D721Med (cell line): ENCODE data around the gene SLMAP.

Source experiments
- DNase-seq: peaks from one replicate; pipeline ENCODE4 v3.0.0; 2011; ENCODE audit warnings: low spot score; ENCODE audit not compliant: insufficient read length
- FAIRE-seq: peaks from 2 replicates; lab custom pipeline; 2011; peaks lifted over from hg19 to GRCh38; lab: Jason Lieb, UNC
- TF ChIP-seq, protein P1 (sequence below): IDR thresholded peaks from 2 replicates; pipeline ENCODE4 v1.5.1; 2012; ENCODE audit warnings: mild to moderate bottlenecking, control low read depth; ENCODE audit not compliant: insufficient read depth; ENCODE audit errors: missing control alignments

SLMAP gene

DNA sequence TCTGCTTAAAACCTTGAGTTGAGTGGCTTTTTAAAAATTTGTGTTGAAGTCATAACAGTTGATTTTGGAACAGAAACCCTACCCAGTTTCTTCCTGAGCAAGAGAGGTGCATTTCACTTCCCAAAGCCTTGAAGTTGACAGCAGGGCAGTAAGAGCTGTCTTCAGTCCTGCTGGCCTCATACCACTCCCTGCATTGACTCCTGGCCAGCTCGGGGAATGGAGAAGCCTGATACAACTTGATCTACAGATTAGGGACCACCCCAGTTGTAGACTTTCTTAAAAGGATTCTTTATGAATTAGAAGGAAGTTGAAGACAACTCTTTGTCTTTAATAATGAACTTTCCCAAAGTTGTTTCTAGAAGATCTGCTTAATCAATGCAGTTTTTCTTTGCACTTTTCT is 161.5 kb downstream of the SLMAP start:
- DNase-seq (no peak), FAIRE-seq (no peak)
- TF ChIP-seq, protein P1, sequence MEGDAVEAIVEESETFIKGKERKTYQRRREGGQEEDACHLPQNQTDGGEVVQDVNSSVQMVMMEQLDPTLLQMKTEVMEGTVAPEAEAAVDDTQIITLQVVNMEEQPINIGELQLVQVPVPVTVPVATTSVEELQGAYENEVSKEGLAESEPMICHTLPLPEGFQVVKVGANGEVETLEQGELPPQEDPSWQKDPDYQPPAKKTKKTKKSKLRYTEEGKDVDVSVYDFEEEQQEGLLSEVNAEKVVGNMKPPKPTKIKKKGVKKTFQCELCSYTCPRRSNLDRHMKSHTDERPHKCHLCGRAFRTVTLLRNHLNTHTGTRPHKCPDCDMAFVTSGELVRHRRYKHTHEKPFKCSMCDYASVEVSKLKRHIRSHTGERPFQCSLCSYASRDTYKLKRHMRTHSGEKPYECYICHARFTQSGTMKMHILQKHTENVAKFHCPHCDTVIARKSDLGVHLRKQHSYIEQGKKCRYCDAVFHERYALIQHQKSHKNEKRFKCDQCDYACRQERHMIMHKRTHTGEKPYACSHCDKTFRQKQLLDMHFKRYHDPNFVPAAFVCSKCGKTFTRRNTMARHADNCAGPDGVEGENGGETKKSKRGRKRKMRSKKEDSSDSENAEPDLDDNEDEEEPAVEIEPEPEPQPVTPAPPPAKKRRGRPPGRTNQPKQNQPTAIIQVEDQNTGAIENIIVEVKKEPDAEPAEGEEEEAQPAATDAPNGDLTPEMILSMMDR = no peak

DNA sequence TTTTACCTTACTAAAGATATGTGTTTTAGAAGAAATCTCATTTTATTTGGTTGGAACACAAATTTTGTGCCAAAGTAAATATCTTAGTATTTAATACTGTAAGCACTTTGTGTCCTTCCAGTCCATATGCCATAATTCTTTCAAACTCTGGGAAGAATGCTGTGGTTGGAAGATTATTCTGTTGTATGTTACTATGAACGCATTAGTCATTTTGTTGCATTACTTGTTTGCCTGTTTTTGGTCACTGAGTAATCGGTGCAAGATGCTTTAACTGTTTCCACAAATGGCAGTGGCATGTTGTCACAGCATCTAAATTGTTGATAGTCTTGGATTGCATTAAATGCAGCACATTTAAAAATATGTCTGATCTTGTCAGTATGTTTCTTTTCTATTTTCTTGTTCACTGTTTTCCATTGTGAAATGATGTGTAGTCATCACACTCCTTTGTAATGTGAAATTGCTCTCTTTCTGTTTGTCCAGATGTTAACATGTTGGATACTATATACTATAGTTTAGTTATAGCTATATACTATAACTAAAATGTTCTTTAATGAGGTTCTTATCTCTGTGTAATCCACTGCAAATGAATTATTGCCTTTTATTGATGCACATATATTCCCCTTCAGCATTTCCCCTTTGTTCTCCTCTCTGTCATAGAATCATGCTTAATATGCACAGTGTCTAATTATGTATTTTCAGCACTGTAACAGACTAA is 162.2 kb downstream of the SLMAP start:
- TF ChIP-seq, protein P1 = no peak
- no peak for DNase-seq
- no peak for FAIRE-seq

- DNase-seq (no peak), FAIRE-seq (no peak)
- TF ChIP-seq, protein P1 = no peak
These were observed 163.9 kb downstream of the SLMAP start for GRCh38 chr3:57919987-57920386.

DNA sequence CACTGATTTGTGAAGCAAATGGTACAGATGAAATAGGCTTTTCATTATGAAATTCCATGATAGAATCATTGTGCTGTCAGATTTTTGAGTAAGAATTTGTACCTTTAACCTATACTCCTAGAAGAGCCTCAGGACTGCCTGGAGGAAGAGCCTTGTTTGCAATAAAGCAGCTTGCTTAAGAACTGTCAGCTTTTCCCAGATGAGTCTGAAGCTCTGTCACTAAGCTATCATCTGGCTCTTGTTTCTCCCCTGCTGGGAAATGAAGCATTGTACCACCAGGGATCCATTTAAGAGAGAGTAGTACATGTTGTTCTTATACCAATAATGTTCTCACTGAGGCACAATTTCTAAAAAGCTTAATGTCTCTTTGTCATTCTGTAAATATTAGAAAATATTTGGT is 167.0 kb downstream of the SLMAP start:
- FAIRE-seq (no peak), DNase-seq (no peak)
- TF ChIP-seq, protein P1 = no peak

DNA sequence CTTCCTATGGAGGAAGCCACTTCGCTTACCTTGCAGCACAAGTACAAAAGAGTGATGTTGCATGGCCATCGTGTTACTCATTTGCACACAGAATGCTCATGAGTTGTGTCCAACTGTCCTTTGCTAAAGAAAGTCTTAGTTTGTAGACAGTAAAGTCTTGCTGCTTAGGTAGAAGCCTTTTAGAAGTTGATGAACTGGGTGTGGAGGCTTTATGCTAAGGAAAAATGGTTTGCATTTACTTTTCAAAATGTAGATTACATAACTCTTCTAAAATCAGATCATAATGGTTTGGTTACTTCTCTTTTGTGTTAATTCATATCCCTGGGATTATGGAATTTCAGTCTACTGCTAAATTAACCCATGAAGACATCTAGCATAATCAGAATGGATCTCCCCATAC is 167.6 kb downstream of the SLMAP start:
- DNase-seq = no peak
- TF ChIP-seq, protein P1 = no peak
- FAIRE-seq = no peak

- DNase-seq (no peak), FAIRE-seq (no peak)
- TF ChIP-seq, protein P1 = no peak
These were observed 171.1 kb downstream of the SLMAP start for GRCh38 chr3:57927166-57927565.

GRCh38 chr3:57927916-57928315 is 171.8 kb downstream of the SLMAP start:
- FAIRE-seq = no peak
- TF ChIP-seq, protein P1 = no peak
- no peak for DNase-seq
